K562 (cell line): ENCODE data around the gene KCNK7. TPM values are rescaled to one million over a fixed set of nuclear protein-coding genes. Genes with fewer than 3 reads are reported as not detected.

Experiments used
- ATAC-seq: fragments of 200-7000 bp; cut with Tn5 transposase; 3 replicates; pipeline ENCODE4 v1.9.1; 2020; ENCODE audit warnings: moderate library complexity
- BruUV-seq: library from RNA; stranded (reverse); fragments of 400-500 nt; replicated peaks from 2 replicates; lab custom pipeline; 2021; lab: Mats Ljungman, UMichigan
- CTCF ChIA-PET: fragments of 300-600 bp; formaldehyde crosslinking; extraction: SDS; loops from one replicate; lab custom pipeline; 2021; ENCODE audit warnings: low intra/inter-chr PET ratio; lab: Yijun Ruan, JAX
- POLR2A ChIA-PET: fragments of 300-600, 350-650 bp; sonication (Branson Sonifier 250); formaldehyde crosslinking; extraction: SDS; loops from one replicate; lab custom pipeline; 2021; ENCODE audit warnings: antibody characterized with exemption, inconsistent platforms; lab: Yijun Ruan, JAX
- DNase-seq, 4 experiments: peaks; one replicate each; pipeline versions ENCODE4 v3.0.0 to v3.0.0-alpha.2; 2011 to 2018; ENCODE audit warnings: low spot score in 3 of 4, mixed read lengths in 3 of 4; ENCODE audit errors: extremely low read depth in 1 of 4
- FAIRE-seq: peaks from 2 replicates; lab custom pipeline; 2011; peaks lifted over from hg19 to GRCh38; lab: Jason Lieb, UNC
- H2AFZ ChIP-seq: 2 replicates; pipeline ENCODE4 v1.6.0; 2011; ENCODE audit warnings: low read depth, low read length, control low read depth, inconsistent platforms
- H3K27ac ChIP-seq: fragments of 200-600 bp; 3 replicates; pipeline ENCODE4 v1.8.0; 2011; ENCODE audit warnings: low read depth, mild to moderate bottlenecking, control low read depth, inconsistent platforms, low read length, moderate library complexity, mixed read lengths; ENCODE audit errors: extremely low read depth
- H3K27me3 ChIP-seq, 2 experiments: fragments of 300-600 bp in 1 of 2; 2 replicates in 1 of 2; 3 replicates in 1 of 2; pipeline versions ENCODE4 v1.6.0 to v1.8.0; 2011; ENCODE audit warnings: inconsistent platforms in 2 of 2, low read length in 2 of 2, mild to moderate bottlenecking in 1 of 2, mixed read lengths in 1 of 2, moderate library complexity in 1 of 2; ENCODE audit not compliant: control insufficient read depth in 2 of 2, insufficient read depth in 2 of 2
- H3K36me3 ChIP-seq: fragments of 300-600 bp; 3 replicates; pipeline ENCODE4 v1.8.0; 2011; ENCODE audit warnings: mild to moderate bottlenecking, low read length, inconsistent platforms; ENCODE audit not compliant: control insufficient read depth, insufficient read depth
- H3K4me1 ChIP-seq, 2 experiments: fragments of 200-600 bp in 1 of 2; replicated peaks in 1 of 2; 2 replicates in 1 of 2; 3 replicates in 1 of 2; pipeline versions ENCODE4 v1.5.1 to v1.8.0; 2011; ENCODE audit warnings: inconsistent platforms in 2 of 2, low read length in 2 of 2, mild to moderate bottlenecking in 1 of 2, mixed read lengths in 1 of 2, moderate library complexity in 1 of 2; ENCODE audit not compliant: control insufficient read depth in 2 of 2, insufficient read depth in 2 of 2
- H3K4me2 ChIP-seq: 2 replicates; pipeline ENCODE4 v1.6.1; 2011; ENCODE audit warnings: low read length, control low read depth, inconsistent platforms, mixed read lengths; ENCODE audit not compliant: insufficient read depth
- H3K4me3 ChIP-seq: fragments of 200-600 bp; sonication (generic), shearing (Covaris generic); 2 replicates; pipeline ENCODE4 v1.5.1; 2016; ENCODE audit warnings: control low read depth, inconsistent platforms
- H3K79me2 ChIP-seq: fragments of 200-600 bp; 3 replicates; pipeline ENCODE4 v1.8.0; 2011; ENCODE audit warnings: low read length, inconsistent platforms; ENCODE audit not compliant: control insufficient read depth, insufficient read depth
- H3K9ac ChIP-seq, 2 experiments: 2 replicates each; pipeline versions ENCODE4 v1.6.0 to v1.6.1; 2011; ENCODE audit warnings: low read depth in 2 of 2, low read length in 2 of 2, control low read depth in 1 of 2, inconsistent platforms in 1 of 2, mild to moderate bottlenecking in 1 of 2, mixed read lengths in 1 of 2; ENCODE audit not compliant: insufficient read depth in 1 of 2
- H3K9me1 ChIP-seq: one replicate; pipeline ENCODE4 v1.6.0; 2011; ENCODE audit warnings: inconsistent platforms, mild to moderate bottlenecking, low read length, moderate library complexity; ENCODE audit not compliant: control insufficient read depth, insufficient read depth
- H3K9me3 ChIP-seq: replicated peaks from 2 replicates; pipeline ENCODE4 v1.5.1; 2011; ENCODE audit warnings: low read depth, low read length, inconsistent platforms; ENCODE audit not compliant: control insufficient read depth, insufficient read depth
- H4K20me1 ChIP-seq: replicated peaks from 2 replicates; pipeline ENCODE4 v1.6.1; 2011; ENCODE audit warnings: low read length, inconsistent platforms, mixed read lengths; ENCODE audit not compliant: control insufficient read depth, insufficient read depth
- ADNP ChIP-seq: fragments of 200-800 bp; sonication (Bioruptor generic); IDR thresholded peaks from 2 replicates; pipeline ENCODE4 v1.6.1; 2016; ENCODE audit warnings: missing genetic modification characterization, missing compliant biosample characterization
- CBX5 ChIP-seq: IDR thresholded peaks from 2 replicates; pipeline ENCODE4 v1.6.1; 2014; ENCODE audit warnings: low read depth, borderline replicate concordance
- E2F4 ChIP-seq: sonication (generic); formaldehyde crosslinking; IDR thresholded peaks from 2 replicates; pipeline ENCODE4 v1.8.0; 2022; ENCODE audit warnings: mild to moderate bottlenecking, low read depth, missing genetic modification reagents
- EGR1 ChIP-seq: fragments of 450-650 bp; conservative IDR thresholded peaks from 2 replicates; pipeline ENCODE4 v1.6.1; 2017; ENCODE audit warnings: mild to moderate bottlenecking
- MAX ChIP-seq: sonication (generic); formaldehyde crosslinking; IDR thresholded peaks from 2 replicates; pipeline ENCODE4 v1.9.0; 2022; ENCODE audit warnings: mild to moderate bottlenecking, missing genetic modification reagents
- OTX1 ChIP-seq: fragments of 450-650 bp; formaldehyde crosslinking; IDR thresholded peaks from 2 replicates; pipeline ENCODE4 v1.4.0; 2022; ENCODE audit warnings: mild to moderate bottlenecking
- RNF219 ChIP-seq: fragments of 250-450 bp; sonication (Bioruptor Pico); IDR thresholded peaks from 2 replicates; pipeline ENCODE4 v1.5.0; 2022; ENCODE audit warnings: mild to moderate bottlenecking
- SAFB ChIP-seq: fragments of 200-400 bp; formaldehyde crosslinking; IDR thresholded peaks from 2 replicates; pipeline ENCODE4 v1.6.1; 2017; ENCODE audit warnings: low read depth, low read length, borderline replicate concordance
- SIRT6 ChIP-seq: IDR thresholded peaks from one replicate; pipeline ENCODE4 v1.6.1; 2012; ENCODE audit warnings: low read depth, mild to moderate bottlenecking, control low read depth, inconsistent platforms, low read length, moderate library complexity
- TCF7L2 ChIP-seq: fragments of 150-350 bp; IDR thresholded peaks from 2 replicates; pipeline ENCODE4 v1.6.1; 2016; ENCODE audit warnings: low read depth, mild to moderate bottlenecking, low read length, moderate library complexity
- VEZF1 ChIP-seq: fragments of 200-800 bp; sonication (Bioruptor generic); IDR thresholded peaks from 2 replicates; pipeline ENCODE4 v1.6.1; 2017; ENCODE audit warnings: missing genetic modification characterization, missing compliant biosample characterization
- YBX1 ChIP-seq: fragments of 450-650 bp; IDR thresholded peaks from 2 replicates; pipeline ENCODE4 v1.7.1; 2016; ENCODE audit warnings: mild to moderate bottlenecking
- ZBTB1 ChIP-seq: sonication (generic); formaldehyde crosslinking; IDR thresholded peaks from 2 replicates; pipeline ENCODE4 v1.8.1; 2023; ENCODE audit warnings: missing genetic modification reagents, low read depth, mild to moderate bottlenecking, borderline replicate concordance
- ZNF134 ChIP-seq: fragments of 250-450 bp; sonication (Bioruptor Pico); conservative IDR thresholded peaks from 2 replicates; pipeline ENCODE4 v1.4.0; 2020
- ZNF217 ChIP-seq: sonication (generic); formaldehyde crosslinking; IDR thresholded peaks from 2 replicates; pipeline ENCODE4 v1.8.0; 2022; ENCODE audit warnings: mild to moderate bottlenecking, missing genetic modification reagents
- ZNF41 ChIP-seq: fragments of 250-450 bp; sonication (Bioruptor Pico); conservative IDR thresholded peaks from 2 replicates; pipeline ENCODE4 v1.4.0; 2020; ENCODE audit warnings: mild to moderate bottlenecking
- ZNF778 ChIP-seq: fragments of 450-650 bp; formaldehyde crosslinking; IDR thresholded peaks from 2 replicates; pipeline ENCODE4 v1.4.0; 2020; ENCODE audit warnings: mild to moderate bottlenecking, moderate library complexity
- ZSCAN29 ChIP-seq: fragments of 450-650 bp; IDR thresholded peaks from 2 replicates; pipeline ENCODE4 v1.6.1; 2017
- WGBS: fragments of 100-300 bp; shearing (Covaris generic); methylation state at CpG from one replicate; pipeline ENCODE4 v1.1.6; 2016; ENCODE audit warnings: low coverage, mixed read lengths; ENCODE audit not compliant: insufficient coverage; ENCODE audit errors: missing lambda C conversion rate; 5-methylcytosine and 5-hydroxymethylcytosine counted together
- in situ Hi-C: fragments of 300-500 bp; cut with MboI; formaldehyde crosslinking; loops from 4 replicates; pipeline ENCODE4 v1.15.0; 2018; ENCODE audit warnings: inconsistent platforms, mixed read lengths
- intact Hi-C: fragments of 100-400 bp; cut with micrococcal nuclease; formaldehyde crosslinking; loops from 2 replicates; pipeline ENCODE4 v1.14.2; 2022
- polyA plus RNA-seq, 8 experiments: library from polyadenylated mRNA; depleted of rRNA in 4 of 8; stranded (reverse) in 5 of 8; unstranded in 3 of 8; fragments of >200 nt; fragmentation: Nextera tagmentation in 2 of 8; fragmentation: Illumina TruSeq in 1 of 8; extraction: Ambion mirVana in 2 of 8; extraction: Trizol in 1 of 8; gene quantifications; 2 replicates each; pipeline versions ENCODE4 v1.2.1 to v1.2.3, GENCODE V29; 2011 to 2014; ENCODE audit warnings: inconsistent platforms in 1 of 8, missing spikeins in 1 of 8
- total RNA-seq, 7 experiments: library from RNA; depleted of rRNA in 6 of 7; stranded (reverse); fragments of >200 nt in 6 of 7; fragmentation: Illumina TruSeq in 2 of 7; extraction: Trizol in 2 of 7; gene quantifications; 2 replicates each; pipeline versions ENCODE4 v1.2.1 to v1.2.3, GENCODE V29; 2011 to 2021; ENCODE audit warnings: low replicate concordance in 1 of 7

Gene KCNK7
- total and polyA plus RNA-seq, 9 of the 15 experiments (the other 6 are each of a cell fraction or from before 2014, with no cell fraction given), result 0.07 to 0.40 TPM; not detected in 7

GRCh38 chr11:65589444-65590239, 6.0 kb downstream of the KCNK7 start:
- intact Hi-C loops (loop anchor here (5.0 kb wide), 1 partner anchor 47 kb away; no protein-coding TSS in a partner anchor), in situ Hi-C loops (no loop called here)
- no TSS peak for BruUV-seq
- H3K9ac ChIP-seq, result peak overlapping the region in 1 of 2 experiments; percentile 79; a peak in 2 of 4 replicates
- no peak overlapping the region for H3K4me3 ChIP-seq
- 69% methylated on average over 8 of the region's 9 CpGs for WGBS
- no peak for FAIRE-seq
- H2AFZ ChIP-seq, result no peak overlapping the region
- H3K9me3 ChIP-seq, result no peaks in the 10 kb centered on the region
- peaks cover 56% of the 10 kb centered on the region; the same call in 2 of the 3 replicates for H3K36me3 ChIP-seq
- ChIA-PET CTCF (interaction anchor here (0.6 kb wide), 1 partner anchor 481 kb away, joined by 3 read pairs; no protein-coding TSS in a partner anchor), POLR2A (interaction anchor here (0.5 to 2.4 kb wide), 8 partner anchors 13 to 208 kb away, joined by 3 to 6 read pairs (median 3); partner anchors contain the start of gene EHBP1L1)
- peaks cover 4% of the 10 kb centered on the region for H3K9me1 ChIP-seq
- DNase-seq, result peak; percentile 65 to 82 (median 70)
- ATAC-seq, result peak; percentile 39
- peaks cover 3% of the 10 kb centered on the region; the same call in 1 of the 3 replicates for H3K79me2 ChIP-seq
- peaks cover 16 to 65% of the 10 kb centered on the region in 2 experiments for H3K4me1 ChIP-seq
- H3K27me3 ChIP-seq, result no peaks in the 10 kb centered on the region
- H3K27ac ChIP-seq, result no peak overlapping the region
- H3K4me2 ChIP-seq, result no peak overlapping the region
- 0 out of 2 replicates have a peak, but pooled peaks cover 4% of the 10 kb centered on the region for H4K20me1 ChIP-seq
- TF ChIP-seq CBX5, result no peak
- TF ChIP-seq ADNP (tag), result no peak
- TF ChIP-seq OTX1 (CRISPR knock-in tag), result no peak
- TF ChIP-seq ZNF41 (CRISPR knock-in tag), result no peak
- no peak for TF ChIP-seq RNF219 (CRISPR knock-in tag)
- TF ChIP-seq SIRT6, result no peak
- 0 out of 2 replicates have a peak, but pooled peaks have one; percentile 18 for TF ChIP-seq EGR1
- TF ChIP-seq ZSCAN29, result no peak
- no peak for TF ChIP-seq SAFB
- no peak for TF ChIP-seq ZNF217 (CRISPR knock-in tag)
- TF ChIP-seq ZNF778 (CRISPR knock-in tag), result no peak
- TF ChIP-seq TCF7L2, result no peak
- 0 out of 2 replicates have a peak, but pooled peaks have one; percentile 29 for TF ChIP-seq MAX (CRISPR knock-in tag)
- TF ChIP-seq VEZF1, result peak; percentile 8; the same call in 1 of the 2 replicates
- TF ChIP-seq YBX1, result no peak
- no peak for TF ChIP-seq ZBTB1 (CRISPR knock-in tag)
- no peak for TF ChIP-seq E2F4
- no peak for TF ChIP-seq ZNF134 (CRISPR knock-in tag)
